HG02798 (cell line): ENCODE measurements around the gene RPS10.
"Not testable (repeated sequence)": the region's sequence is repeated elsewhere in the genome, so short reads cannot be mapped to it uniquely, and the experiment has no call there.

Experiments used
- ATAC-seq: cut with Tn5 transposase; IDR thresholded peaks from one replicate; pipeline ENCODE4 v1.9.1; 2021; ENCODE audit warnings: mild to moderate bottlenecking; ENCODE audit not compliant: unreplicated experiment, poor library complexity

Gene RPS10

DNA sequence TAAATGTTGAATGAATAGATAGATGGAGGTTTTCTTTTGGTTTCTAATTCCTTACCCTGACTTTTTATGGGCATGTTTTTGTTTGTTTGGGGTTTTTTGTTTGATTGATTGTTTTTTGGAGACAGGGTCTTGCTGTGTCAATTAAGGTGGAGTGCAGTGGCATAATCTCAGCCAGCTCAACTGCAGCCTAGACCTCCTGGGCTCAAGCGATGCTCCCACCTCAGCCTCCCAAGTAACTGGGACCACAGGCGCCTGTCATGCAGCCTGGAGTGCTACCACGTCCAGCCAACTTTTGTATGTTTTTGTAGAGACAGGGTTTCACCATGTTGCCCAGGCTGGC is 31.9 kb downstream of the RPS10 start:
- no peak for ATAC-seq

GRCh38 chr6:34393191-34393965 is 32.5 kb downstream of the RPS10 start:
- no peak for ATAC-seq

DNA sequence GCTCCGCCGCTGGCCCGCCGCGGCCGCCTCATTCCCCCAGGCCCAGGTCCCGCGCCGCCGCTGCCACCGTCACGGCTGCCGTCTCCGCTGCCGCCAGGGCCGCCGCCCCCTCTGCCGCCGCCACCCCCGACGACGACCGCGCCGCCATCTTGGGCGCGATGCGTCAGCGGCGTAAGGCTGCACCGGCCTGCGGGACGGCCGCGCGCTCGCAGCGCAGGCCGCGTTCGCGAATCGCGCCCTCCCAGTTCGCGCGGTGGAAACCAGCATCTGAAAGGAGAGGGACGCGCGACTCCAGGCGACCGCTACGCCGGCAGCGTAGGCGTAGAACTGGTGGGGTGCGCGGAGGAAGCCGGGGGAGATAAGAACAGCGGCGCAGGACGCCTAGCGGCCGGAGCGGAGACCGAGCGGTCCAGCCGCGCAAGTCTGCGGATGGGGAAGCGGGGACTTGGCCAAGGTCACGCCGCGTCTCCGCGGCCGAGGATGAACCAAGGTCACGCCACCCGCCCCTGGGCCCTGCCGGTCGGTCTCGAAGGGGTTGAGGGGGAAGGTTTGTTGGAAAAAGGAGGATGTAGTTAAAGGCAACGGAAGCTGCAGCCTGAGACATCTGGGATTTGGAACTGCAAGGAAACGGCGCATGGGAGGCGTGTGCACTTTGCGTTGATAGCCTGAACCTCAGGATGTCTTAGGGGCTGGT is 33.2 kb downstream of the RPS10 start, which contains the start of gene NUDT3:
Gene NUDT3 (minus strand): TSS at position 173 of the 694 bp plus-strand sequence. CDS start 307 bp downstream, outside the sequence.
- peak; percentile 92 for ATAC-seq

DNA sequence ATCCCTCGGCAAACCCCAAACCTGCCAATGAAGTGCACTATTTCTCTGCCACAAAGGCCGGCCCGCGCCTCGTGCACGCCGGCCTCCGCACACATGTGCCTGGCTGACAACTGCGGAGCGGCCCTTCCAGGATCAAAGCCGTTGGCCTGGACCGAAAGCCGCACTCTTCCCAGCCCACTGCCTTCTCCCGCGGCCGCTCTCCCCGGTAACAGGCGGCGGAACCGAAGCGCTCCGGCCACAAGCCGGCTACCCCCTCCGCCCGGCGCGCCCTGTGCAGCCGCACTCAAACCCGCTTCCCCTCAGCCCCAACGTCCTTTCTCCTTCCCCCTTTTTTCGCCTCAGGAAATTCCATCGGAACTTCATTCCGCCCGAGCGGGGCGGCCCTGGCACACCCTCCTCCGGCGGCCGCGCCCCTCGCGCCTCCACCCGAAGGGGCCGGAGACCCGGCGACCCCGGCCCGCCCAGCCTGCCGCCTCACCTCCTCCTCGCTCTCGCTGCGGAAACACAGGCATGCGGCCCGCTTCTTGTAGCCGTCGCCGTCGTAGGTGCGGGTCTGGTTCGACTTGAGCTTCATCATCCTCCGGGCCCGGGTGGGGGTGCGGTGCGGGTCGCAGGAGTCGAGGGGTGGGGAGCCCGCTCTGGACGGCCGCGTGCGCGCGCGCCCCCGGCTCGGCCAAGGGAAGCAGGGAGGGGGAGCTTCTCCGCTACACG is 33.9 kb downstream of the RPS10 start:
- ATAC-seq = peak; percentile 15

DNA sequence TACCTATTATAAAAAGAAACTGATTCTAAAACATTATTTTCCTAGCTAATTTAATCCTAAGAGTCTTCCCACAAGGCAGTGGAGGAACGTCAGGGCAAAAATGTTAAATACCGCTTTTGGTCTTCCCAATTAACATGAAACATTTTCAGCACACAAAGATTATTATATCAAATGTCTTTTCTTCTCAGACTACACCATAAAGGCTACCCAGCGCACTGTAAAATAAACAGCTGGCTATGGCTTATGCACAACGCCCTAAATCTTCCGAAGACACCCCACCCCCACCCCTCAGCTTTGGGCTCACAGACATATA is 34.4 kb downstream of the RPS10 start:
- ATAC-seq = no peak

DNA sequence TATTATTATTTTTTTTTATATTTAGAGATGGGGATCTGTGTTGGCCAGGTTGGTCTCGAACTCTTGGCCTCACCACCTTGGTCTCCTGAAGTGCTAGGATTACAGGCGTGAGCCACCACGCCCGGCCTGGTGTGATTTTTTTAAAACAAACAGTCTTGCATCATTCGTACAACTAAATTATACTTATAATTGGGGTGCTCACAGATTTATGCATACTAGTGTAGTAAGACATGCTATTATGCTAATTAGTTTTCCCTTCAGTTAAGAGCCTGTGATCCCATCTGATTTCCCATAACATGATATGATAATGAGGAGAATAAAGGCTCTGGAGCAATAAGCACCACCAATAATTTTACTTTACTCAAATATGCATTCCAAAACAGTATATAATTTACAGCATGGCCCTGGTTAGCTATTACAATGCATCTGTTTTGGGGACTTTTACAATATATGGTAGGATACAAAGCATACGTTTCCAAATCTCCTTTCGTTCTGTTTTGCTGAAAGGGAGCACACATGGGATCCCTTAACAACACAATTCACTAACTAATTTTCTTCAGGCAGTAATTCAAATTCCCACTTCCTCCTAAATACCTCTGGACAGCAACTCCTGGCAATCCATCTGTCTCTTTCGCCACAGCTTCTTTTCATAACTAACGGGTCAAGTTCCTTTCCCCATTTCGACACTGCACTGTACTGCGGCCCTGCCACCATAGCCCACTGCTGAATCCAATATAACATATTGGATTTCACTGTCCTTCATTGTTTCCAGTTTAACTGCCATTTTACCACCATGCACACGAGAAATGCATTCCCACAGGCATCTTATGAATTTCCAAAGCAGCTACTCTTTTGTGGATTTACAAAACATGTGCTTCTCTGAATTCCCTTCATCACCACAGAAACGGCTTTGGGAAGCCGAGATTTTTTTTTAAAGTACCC is 35.1 kb downstream of the RPS10 start:
- ATAC-seq = no peak

DNA sequence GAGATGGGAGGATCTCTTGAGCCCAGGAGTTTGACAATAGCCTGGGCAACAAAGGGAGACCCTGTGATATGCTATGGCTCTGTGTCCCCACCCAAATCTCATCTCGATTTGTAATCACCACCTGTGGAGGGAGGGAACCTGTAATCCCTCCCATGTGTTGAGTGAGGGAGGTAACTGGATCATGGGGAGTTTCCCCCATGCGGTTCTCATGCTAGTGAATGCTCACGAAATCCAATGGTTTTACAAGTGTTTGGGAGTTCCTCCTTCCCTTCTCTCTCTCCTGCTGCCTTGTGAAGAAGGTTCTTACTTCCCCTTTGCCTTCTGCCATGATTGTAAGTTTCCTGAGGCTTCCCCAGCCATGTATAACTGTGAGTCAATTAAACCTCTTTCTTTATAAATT is 36.8 kb downstream of the RPS10 start:
- ATAC-seq = no peak

DNA sequence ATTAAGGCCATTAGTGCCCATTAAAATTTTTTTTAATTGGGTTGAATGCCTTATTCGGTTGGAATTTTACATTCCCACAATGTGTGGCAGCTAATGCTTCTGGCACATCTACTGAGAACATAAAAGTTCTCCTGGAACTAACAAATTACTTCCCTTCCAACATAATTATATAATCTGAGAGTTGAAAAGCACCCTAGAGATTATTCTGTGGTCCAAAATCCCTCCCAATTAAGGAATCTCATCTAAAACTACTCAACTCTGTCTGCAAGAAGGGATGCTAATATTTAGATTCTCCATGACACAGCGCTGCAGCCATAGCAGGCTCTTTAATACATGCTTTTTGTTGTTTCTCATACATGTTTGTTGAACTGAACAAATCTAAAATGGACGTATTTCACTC is 37.4 kb downstream of the RPS10 start:
- ATAC-seq = no peak

GRCh38 chr6:34386316-34387137 is 39.3 kb downstream of the RPS10 start:
- no peak for ATAC-seq

GRCh38 chr6:34385793-34386195 is 40.1 kb downstream of the RPS10 start:
- no peak for ATAC-seq

GRCh38 chr6:34384321-34385153 is 41.3 kb downstream of the RPS10 start:
- no peak for ATAC-seq

DNA sequence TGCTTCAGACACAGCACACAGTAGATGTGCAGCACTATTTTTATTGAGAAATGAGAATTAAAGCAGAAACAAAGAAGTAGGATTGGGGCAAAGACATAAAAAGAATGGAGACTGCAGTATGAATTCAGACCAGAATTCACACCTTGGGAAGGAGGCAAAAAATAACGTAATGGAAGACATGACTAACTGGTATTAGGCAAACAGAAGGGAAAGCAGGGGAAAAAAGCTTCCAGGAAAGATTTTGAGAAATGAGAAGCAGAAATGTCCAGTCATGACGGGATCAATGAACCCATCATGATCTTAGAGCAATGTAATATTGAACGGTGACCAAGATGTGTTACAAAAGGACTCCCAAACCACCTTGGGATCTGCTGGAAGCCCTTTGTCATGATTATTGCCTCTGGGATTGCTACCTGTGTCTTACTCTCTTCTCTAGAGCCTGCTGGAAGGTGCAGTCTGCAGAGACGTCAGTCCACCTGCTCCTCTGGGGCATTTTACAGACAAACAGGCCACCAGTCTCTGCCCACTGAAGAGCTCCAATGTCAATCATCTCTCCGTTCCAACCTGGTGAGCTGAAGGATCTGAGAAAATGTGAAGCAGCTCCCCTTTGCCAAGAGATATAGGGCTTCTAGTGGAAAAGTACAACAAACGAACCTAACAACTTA is 42.1 kb downstream of the RPS10 start:
- ATAC-seq = no peak

GRCh38 chr6:34383161-34383631 is 42.7 kb downstream of the RPS10 start:
- ATAC-seq = no peak

DNA sequence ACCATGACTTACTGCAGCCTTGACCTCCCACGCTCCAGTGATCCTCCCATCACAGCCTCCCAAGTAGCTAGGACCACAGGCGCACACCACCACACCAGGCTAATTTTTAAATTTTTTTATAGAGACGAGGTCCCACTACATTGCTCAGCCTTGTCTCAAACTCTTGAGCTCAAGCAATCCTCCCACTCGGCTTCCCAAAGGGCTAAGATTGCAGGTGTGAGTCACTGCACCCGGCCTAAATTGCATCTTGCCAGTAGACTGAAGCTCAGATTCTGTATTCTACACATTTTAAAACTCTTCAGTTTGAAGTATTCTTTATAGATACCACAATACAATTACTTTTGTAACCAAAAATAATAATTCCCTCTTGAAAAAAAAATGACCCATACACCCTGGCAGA is 44.8 kb downstream of the RPS10 start:
- no peak for ATAC-seq

DNA sequence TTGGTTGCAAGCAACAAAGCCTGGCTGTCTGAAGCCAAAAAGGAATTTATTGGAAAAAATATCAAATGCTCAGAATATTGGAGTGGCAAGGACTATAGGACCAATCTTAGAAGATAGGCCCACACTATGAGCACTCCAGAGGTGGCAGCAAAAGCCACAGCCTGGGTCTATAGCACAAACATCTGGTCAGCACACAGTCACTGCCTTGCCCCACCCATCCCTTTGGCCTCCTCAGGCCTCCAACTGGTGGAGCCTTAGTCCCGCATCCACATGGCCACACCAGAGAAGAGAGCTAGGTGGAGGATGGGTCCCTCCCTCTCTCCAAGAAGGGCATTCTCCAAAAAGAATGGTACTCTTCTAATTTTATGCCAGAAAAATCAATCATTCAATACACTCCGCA is 47.4 kb downstream of the RPS10 start:
- ATAC-seq = no peak

GRCh38 chr6:34377984-34378383 is 47.9 kb downstream of the RPS10 start:
- ATAC-seq = no peak

GRCh38 chr6:34377571-34377970 is 48.3 kb downstream of the RPS10 start:
- not testable (repeated sequence) for ATAC-seq

DNA sequence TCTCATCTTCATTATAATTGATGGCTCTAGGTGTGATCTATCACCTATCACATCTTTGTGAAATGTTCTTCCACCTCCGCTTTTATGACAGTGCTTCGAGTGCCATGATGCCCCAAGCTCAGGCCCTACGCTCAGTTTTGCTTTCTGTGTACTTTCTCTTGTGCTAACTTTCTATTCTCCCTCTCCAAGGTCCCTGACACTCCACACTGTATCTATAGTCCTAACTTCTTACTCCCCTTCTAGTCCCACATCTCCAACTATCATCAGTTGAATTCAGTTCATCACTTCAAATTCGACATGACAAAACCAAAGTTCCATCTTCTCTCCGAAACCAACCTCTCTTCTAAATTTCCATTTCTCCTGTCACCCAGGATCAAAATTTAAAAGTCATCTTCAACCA is 50.0 kb downstream of the RPS10 start:
- no peak for ATAC-seq
